Measurements from ENCODE around the gene PATE2.

DNA sequence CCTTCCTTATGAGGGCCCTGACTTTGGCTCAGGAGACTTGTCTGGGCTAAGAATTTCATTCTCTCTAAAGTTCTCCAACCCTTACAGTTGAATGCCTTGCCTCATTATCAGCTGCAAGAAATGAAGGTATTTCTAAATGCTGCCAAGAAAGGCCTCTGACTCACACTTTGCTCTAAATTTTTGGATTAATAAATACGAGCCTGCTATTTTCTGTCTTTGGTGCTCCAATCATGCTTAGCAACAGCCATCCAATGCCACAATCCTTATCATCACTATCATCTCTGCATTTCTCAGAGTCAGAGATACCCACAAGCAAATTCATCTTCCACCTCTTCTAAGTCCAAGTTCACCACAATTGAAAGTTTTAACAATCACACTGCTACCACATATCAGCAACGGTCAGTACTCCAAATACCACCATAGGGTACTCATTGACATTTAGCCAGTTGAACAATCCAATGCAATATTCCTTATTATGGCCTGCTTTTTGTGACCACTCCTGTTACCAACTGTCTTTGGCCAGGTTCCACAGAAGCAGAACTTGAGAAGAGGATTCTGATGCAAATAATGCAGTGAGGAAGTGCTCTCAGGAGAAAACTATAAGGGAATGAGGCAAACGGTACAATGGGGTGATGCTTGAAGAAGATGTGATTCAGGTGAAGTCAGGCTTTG, 5.7 kb downstream of the PATE2 start:
- TF ChIP-seq, protein P1, sequence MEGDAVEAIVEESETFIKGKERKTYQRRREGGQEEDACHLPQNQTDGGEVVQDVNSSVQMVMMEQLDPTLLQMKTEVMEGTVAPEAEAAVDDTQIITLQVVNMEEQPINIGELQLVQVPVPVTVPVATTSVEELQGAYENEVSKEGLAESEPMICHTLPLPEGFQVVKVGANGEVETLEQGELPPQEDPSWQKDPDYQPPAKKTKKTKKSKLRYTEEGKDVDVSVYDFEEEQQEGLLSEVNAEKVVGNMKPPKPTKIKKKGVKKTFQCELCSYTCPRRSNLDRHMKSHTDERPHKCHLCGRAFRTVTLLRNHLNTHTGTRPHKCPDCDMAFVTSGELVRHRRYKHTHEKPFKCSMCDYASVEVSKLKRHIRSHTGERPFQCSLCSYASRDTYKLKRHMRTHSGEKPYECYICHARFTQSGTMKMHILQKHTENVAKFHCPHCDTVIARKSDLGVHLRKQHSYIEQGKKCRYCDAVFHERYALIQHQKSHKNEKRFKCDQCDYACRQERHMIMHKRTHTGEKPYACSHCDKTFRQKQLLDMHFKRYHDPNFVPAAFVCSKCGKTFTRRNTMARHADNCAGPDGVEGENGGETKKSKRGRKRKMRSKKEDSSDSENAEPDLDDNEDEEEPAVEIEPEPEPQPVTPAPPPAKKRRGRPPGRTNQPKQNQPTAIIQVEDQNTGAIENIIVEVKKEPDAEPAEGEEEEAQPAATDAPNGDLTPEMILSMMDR (IDR thresholded peaks at IDR 0.05; ENCODE audit: insufficient read depth, low read depth, low read length), result no peak
- no peak for TF ChIP-seq EZH2 (IDR thresholded peaks at IDR 0.05; ENCODE audit: insufficient read depth, low read length)

Data from astrocyte (in vitro differentiated cells and primary cell).